Jurkat, Clone E6-1 (cell line): ENCODE measurements around the gene CYP2C18.
A peak's percentile ranks its signal among the peaks of the same experiment; 100 is the strongest.
"Not testable (repeated sequence)": the region's sequence is repeated elsewhere in the genome, so short reads cannot be mapped to it uniquely, and the experiment has no call there.

Source experiments
- DNase-seq: peaks from one replicate; pipeline ENCODE4 v3.0.0-alpha.2; 2011; ENCODE audit warnings: low read depth, low spot score
- H3K4me3 ChIP-seq: 2 replicates; pipeline ENCODE4 v1.5.1; 2011; ENCODE audit warnings: mild to moderate bottlenecking, low read length, control low read depth, moderate library complexity

The CYP2C18 gene

DNA sequence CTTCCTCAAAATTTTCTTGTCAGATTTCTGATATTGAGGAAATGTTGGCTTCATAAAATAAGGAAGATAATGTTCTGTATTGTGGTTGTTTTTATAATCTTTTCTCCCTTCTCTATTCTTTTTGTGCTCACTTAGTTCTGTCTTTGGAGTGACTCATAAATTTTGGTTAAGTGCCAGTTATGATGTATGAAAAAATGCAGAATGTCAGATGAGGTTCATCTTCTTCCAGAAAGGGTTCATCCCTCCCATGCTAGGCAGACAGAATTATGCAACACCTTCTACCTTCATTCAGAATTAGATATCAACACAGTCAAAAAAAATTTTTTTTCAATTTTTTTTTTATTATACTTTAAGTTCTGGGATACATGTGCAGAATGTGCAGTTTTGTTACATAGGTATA lies 42.3 kb downstream of the CYP2C18 start:
- H3K4me3 ChIP-seq: no peak overlapping the region
- DNase-seq: no peak

DNA sequence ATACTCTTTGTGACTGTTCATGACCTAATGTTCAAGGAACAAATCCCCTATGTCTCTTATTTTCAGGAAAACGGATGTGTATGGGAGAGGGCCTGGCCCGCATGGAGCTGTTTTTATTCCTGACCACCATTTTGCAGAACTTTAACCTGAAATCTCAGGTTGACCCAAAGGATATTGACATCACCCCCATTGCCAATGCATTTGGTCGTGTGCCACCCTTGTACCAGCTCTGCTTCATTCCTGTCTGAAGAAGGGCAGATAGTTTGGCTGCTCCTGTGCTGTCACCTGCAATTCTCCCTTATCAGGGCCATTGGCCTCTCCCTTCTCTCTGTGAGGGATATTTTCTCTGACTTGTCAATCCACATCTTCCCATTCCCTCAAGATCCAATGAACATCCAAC lies 51.7 kb downstream of the CYP2C18 start:
- H3K4me3 ChIP-seq: no peak overlapping the region
- no peak for DNase-seq

DNA sequence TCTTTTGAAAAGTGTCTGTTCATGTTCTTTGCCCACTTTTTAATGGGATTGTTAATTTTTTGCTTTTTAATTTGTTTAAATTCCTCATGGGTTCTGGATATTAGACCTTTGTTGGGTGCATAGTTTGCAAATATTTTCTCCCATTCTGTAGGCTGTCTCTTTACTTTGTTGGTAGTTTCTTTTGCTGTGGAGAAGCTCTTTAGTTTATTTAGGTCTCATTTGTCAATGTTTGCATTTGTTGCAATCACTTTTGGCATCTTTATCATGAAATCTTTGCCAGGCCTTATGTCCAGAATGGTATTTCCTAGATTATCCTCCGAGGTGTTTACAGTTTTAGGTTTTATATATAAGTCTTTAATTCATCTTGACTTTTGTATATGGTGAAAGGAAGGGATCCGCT lies 55.1 kb downstream of the CYP2C18 start:
- DNase-seq: no peak
- H3K4me3 ChIP-seq: no peak overlapping the region

DNA sequence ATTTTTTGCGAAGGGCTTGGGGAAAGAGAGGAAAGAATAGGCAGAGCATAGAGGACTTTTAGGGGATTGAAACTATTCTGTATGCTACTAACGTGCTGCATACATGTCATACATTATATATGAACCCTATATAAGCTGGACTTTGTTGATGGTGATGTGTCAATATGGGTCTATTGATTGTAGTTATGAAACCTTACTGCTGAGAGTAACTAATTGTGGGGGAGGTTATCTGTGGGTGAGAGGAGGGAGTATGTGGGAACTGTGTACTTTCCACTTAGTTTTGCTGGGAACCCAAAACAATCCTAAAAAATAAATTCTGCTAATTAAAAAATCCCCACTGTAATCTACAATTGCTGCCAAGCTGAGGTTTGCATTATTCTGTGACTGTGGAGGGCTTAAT lies 63.6 kb downstream of the CYP2C18 start:
- no peak for DNase-seq
- no peak overlapping the region for H3K4me3 ChIP-seq

DNA sequence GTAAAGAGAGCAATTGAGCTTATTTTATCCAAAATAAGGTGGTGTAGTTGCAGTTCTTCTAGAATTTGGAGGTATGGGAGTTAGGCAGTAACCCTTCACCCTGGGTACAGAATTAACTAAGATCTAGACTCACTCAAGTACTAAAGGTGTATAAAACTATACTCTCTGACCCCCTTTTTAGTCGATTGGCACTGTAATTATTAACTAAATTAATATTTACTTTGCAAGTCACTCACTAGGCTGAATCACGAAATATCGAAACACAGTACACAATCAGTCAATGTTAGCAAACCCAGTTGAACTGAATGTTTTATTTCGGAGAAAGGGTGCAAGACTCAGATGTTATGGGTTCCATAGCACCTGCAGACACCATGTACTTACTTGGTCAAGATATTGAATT lies 64.3 kb downstream of the CYP2C18 start:
- no peak overlapping the region for H3K4me3 ChIP-seq
- DNase-seq: no peak

DNA sequence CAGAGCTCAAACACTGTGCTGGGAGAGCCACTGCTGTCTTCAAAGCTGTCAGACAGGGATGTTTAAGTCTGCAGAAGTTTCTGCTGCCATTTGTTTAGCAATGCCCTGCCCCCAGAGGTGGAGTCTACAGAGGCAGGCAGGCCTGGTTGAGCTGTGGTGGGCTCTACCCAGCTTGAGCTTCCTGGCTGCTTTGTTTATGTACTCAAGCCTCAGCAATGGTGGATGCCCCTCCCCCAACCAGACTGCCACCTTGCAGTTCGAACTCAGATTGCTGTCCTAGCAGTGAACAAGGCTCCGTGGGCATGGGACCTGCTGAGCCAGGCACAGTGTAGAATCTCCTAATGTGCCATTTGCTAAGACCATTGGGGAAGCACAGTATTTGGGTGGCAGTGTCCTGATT lies 74.4 kb downstream of the CYP2C18 start:
- H3K4me3 ChIP-seq: no peak overlapping the region

DNA sequence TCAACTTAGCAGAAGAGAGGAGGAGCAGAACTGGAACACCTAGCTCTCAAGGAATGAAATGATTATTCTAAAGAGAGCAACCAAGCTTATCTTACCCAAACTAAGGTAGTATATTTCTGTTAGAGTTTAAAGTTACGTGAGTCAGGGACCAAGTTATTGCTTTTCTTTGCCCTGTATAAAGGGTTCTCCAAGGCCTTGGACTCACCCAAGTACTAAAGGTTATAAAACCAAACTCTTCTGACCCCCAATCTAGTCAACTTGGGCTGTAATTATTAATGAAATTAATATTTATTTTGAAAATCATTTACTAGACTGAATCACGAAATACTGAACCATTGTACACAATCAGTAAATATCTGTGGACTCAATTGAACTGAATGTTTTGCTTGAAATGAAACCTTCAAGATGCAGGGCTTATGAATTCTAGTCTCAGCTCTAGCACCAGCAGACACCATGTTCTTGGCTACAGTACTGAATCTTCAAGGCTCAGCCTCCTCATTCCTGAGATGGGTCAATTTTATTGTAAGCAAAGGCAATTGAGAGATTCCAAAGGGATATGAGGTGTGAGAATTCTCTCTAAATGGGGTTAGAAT lies 77.2 kb downstream of the CYP2C18 start:
- no peak for DNase-seq
- no peak overlapping the region for H3K4me3 ChIP-seq

More for the DNA sequence above, 74.4 kb downstream of the CYP2C18 start:
- peak; percentile 69 for DNase-seq

DNA sequence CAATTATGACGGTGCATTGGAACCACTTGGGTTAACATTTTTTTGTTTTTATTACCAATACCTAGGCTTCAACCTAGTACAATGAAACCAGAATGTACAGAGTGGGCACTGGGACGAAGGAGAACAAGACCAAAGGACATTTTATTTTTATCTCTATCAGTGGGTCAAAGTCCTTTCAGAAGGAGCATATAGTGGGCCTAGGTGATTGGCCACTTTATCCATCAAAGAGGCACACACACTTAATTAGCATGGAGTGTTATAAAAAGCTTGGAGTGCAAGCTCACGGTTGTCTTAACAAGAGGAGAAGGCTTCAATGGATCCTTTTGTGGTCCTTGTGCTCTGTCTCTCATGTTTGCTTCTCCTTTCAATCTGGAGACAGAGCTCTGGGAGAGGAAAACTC lies 78.9 kb downstream of the CYP2C18 start, which contains the start of gene CYP2C19:
CYP2C19 (plus strand) TSS at position 289 of the 400 bp plus-strand sequence; CDS start at position 314, 25 bp downstream.
- no peak for DNase-seq
- H3K4me3 ChIP-seq: no peak within 1 kb of the TSS

DNA sequence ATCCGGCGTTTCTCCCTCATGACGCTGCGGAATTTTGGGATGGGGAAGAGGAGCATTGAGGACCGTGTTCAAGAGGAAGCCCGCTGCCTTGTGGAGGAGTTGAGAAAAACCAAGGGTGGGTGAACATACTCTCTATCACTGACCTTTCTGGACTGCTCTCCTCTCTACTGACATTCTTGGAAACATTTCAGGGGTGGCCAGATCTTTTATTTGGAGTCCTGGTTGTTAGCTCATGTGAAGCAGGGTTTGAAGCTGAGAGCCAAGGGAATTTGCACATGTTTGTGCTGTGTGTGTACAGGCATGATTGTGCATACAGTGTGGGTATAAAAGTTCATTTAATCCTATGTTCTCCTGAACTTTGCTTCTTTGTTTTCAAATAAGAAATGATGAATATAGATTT lies 91.9 kb downstream of the CYP2C18 start:
- not testable (repeated sequence) for H3K4me3 ChIP-seq, DNase-seq

DNA sequence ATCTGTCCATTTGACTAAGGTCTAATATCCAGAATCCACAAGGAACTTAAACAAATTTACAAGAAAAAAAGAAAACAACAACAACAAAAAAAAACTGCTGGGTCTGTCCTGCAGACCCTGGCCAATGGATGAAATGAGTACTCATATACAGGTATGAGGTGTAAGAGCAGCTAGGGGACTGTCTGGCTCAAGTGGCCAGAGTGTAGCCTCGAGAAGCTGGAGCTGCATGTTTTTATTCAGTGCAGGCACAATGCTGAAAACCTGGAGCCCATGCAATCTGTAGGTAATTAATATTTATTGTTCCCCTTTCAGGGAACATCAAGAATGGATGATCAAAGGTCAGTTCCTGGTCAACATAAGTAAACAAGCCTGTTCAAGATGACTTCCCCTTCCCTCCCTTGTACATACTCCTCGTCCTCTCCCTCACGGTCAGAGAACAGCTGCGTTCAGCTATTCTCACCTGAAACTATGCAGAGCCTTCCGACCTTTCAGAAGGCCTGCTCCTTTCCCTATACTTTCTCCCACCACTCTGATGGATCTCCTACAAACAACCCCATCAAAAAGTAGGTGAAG lies 94.4 kb downstream of the CYP2C18 start:
- no peak for DNase-seq
- no peak overlapping the region for H3K4me3 ChIP-seq

DNA sequence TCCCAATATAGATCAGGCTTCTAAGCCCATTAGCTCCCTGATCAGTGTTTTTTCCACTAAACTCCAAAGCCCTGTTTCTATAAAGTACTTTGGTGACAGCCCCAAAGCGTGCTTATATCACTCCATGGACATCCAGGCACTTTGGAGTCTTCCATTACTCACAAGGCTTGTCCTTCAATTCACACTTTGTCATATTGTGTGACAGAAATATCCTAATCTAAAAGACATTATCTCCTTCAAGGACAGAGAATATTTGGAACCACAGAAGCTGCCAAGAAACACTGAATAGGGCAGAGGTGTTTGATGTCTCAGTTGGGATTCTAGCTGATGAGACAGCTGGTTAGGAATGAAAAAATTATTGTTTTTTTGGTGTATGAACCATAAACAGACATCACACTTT lies 97.3 kb downstream of the CYP2C18 start:
- H3K4me3 ChIP-seq: no peak overlapping the region
- no peak for DNase-seq

DNA sequence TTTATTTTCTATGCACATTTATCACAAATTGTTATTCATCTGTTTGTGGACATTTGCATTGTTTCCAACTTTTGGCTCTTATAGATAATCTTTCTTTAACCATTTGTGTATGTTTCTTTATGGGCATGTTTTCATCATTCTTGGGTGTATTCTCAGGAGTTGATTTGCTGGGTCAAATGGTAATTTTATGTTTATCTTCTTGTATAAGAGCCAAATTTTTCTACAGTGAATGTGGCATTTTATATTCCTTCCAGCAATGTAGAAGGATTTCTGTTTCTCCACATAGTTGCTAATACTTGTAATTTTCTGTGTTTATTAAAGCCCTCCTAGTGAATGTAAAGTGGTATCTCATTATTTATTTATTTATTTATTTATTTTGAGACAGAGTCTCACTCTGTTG lies 100.7 kb downstream of the CYP2C18 start:
- DNase-seq: no peak
- H3K4me3 ChIP-seq: no peak overlapping the region

DNA sequence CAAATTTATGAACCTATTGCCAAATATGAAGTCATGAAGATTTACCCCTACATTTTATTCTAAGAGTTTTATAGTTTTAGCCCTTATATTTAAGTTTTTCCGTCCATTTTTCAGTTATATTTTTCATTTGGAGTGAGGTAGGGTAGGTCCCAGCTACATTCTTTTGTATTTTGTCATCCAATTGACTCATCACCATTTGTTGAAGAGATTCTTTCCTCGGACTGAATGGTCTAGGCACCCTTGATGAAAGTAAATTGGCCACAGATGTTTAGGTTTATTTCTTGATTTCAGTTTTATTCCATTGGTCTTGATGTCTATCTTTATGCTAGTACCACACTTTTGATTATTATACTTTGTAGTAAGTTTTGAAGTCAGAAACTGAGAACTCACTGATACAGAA lies 101.7 kb downstream of the CYP2C18 start:
- no peak for DNase-seq
- H3K4me3 ChIP-seq: no peak overlapping the region
